Measurements from ENCODE around the gene HRH2. TPM values are rescaled to one million over a fixed set of nuclear protein-coding genes. Genes with fewer than 3 reads are reported as not detected.

HRH2 gene
- total and polyA plus RNA-seq, 9 of the 15 experiments (the other 6 are each of a cell fraction or from before 2014, with no cell fraction given) = 0.04 TPM; not detected in 8

- ATAC-seq (no peak), FAIRE-seq (no peak), DNase-seq (ENCODE audit: extremely low read depth in 1 of 4, low spot score in 3 of 4) (no peak)
- no peak overlapping the region for H3K4me3 ChIP-seq
- intact Hi-C loops (cut with micrococcal nuclease) (no loop called here), in situ Hi-C loops (cut with MboI) (no loop called here)
- H2AFZ ChIP-seq (ENCODE audit: low read depth, low read length) = no peak overlapping the region
- no peaks in the 10 kb centered on the region for H3K4me1 ChIP-seq (replicated peaks in 1 of 2; ENCODE audit: control insufficient read depth in 2 of 2, insufficient read depth in 2 of 2, low read length in 2 of 2)
- no peaks in the 10 kb centered on the region for H3K9me3 ChIP-seq (replicated peaks; ENCODE audit: control insufficient read depth, insufficient read depth, low read depth, low read length)
- H3K9me1 ChIP-seq (ENCODE audit: control insufficient read depth, insufficient read depth, low read length) = no peaks in the 10 kb centered on the region
- H3K27ac ChIP-seq (ENCODE audit: extremely low read depth, low read depth, low read length) = no peak overlapping the region
- ChIA-PET CTCF (ENCODE audit: low intra/inter-chr PET ratio) (no interaction called here), POLR2A (no interaction called here)
- no peak overlapping the region for H3K4me2 ChIP-seq (ENCODE audit: insufficient read depth, low read length)
- no peak overlapping the region for H3K9ac ChIP-seq (ENCODE audit: insufficient read depth in 1 of 2, low read depth in 2 of 2, low read length in 2 of 2)
- H4K20me1 ChIP-seq (replicated peaks; ENCODE audit: control insufficient read depth, insufficient read depth, low read length) = no peaks in the 10 kb centered on the region
- no peaks in the 10 kb centered on the region for H3K27me3 ChIP-seq (ENCODE audit: control insufficient read depth in 2 of 2, insufficient read depth in 2 of 2, low read length in 2 of 2)
- H3K36me3 ChIP-seq (ENCODE audit: control insufficient read depth, insufficient read depth, low read length) = no peaks in the 10 kb centered on the region
- WGBS (ENCODE audit: insufficient coverage, low coverage, missing lambda C conversion rate) = 0% methylated on average over 3 of the region's 3 CpGs
- TF ChIP-seq ZFX (CRISPR knock-in tag; IDR thresholded peaks at IDR 0.05) (no peak), KDM1A (IDR thresholded peaks at IDR 0.05) (no peak), MAZ (CRISPR knock-in tag; conservative IDR thresholded peaks at IDR 0.05 in 1 of 2, IDR thresholded peaks at IDR 0.05 in 1 of 2) (no peak), HNRNPUL1 (IDR thresholded peaks at IDR 0.05; ENCODE audit: low read length) (no peak), ZSCAN32 (CRISPR knock-in tag; IDR thresholded peaks at IDR 0.05) (no peak), ZNF165 (CRISPR knock-in tag; IDR thresholded peaks at IDR 0.05; ENCODE audit: borderline replicate concordance) (no peak), CHD7 (IDR thresholded peaks at IDR 0.05; ENCODE audit: low read depth, low read length) (no peak), ZNF212 (CRISPR knock-in tag; IDR thresholded peaks at IDR 0.05) (no peak), CBX2 (IDR thresholded peaks at IDR 0.05; ENCODE audit: insufficient read depth, low read length, poor library complexity, severe bottlenecking) (no peak), ZNF717 (CRISPR knock-in tag; IDR thresholded peaks at IDR 0.05) (no peak), ARID2 (IDR thresholded peaks at IDR 0.05) (no peak), ZNF584 (CRISPR knock-in tag; IDR thresholded peaks at IDR 0.05; ENCODE audit: low read depth) (no peak), MEIS2 (IDR thresholded peaks at IDR 0.05; ENCODE audit: partially characterized antibody) (no peak)
- BruUV-seq (replicated peaks) = no TSS peak
- H3K79me2 ChIP-seq (ENCODE audit: control insufficient read depth, insufficient read depth, low read length) = no peaks in the 10 kb centered on the region
Observed at GRCh38 chr5:175646251-175646650, 11.6 kb upstream of the HRH2 start.
